Choroid plexus epithelial cell (primary cell): ENCODE results near the gene CLDN14.
"Not testable (repeated sequence)": the region's sequence is repeated elsewhere in the genome, so short reads cannot be mapped to it uniquely, and the experiment has no call there.

Experiments used
- DNase-seq: peaks from one replicate; pipeline ENCODE4 v3.0.0-alpha.2; 2010; ENCODE audit warnings: low read depth
- H3K4me3 ChIP-seq: 2 replicates; pipeline ENCODE4 v1.5.1; 2011; ENCODE audit warnings: low read depth, mild to moderate bottlenecking, control low read depth, low read length, moderate library complexity
- TF ChIP-seq, protein P1 (sequence below): conservative IDR thresholded peaks from 2 replicates; pipeline ENCODE4 v1.5.1; 2011; ENCODE audit warnings: low read depth, mild to moderate bottlenecking, control low read depth, inconsistent platforms, low read length, moderate library complexity

The CLDN14 gene

DNA sequence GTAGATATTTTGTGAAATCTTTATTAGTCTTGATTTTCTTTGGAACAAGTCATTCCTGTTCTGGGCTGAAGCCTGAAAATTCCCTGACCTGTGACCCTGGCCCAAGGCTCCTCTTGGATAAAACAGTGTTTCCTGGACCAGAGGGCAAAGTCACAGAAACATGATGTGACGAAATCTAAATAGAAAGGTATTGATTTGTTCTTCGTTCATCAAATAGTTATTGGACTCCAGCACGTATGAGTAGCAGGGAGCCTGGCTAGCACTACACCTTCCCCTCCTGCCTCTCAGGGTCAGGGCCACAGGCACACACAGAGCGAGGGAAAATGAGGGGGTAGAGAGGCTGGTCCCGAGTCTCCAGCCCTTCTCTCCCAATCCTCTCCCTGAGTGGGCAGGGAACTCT is 1.7 kb upstream of the CLDN14 start:
- no peak for DNase-seq
- H3K4me3 ChIP-seq = no peak overlapping the region
- TF ChIP-seq, protein P1, sequence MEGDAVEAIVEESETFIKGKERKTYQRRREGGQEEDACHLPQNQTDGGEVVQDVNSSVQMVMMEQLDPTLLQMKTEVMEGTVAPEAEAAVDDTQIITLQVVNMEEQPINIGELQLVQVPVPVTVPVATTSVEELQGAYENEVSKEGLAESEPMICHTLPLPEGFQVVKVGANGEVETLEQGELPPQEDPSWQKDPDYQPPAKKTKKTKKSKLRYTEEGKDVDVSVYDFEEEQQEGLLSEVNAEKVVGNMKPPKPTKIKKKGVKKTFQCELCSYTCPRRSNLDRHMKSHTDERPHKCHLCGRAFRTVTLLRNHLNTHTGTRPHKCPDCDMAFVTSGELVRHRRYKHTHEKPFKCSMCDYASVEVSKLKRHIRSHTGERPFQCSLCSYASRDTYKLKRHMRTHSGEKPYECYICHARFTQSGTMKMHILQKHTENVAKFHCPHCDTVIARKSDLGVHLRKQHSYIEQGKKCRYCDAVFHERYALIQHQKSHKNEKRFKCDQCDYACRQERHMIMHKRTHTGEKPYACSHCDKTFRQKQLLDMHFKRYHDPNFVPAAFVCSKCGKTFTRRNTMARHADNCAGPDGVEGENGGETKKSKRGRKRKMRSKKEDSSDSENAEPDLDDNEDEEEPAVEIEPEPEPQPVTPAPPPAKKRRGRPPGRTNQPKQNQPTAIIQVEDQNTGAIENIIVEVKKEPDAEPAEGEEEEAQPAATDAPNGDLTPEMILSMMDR = no peak

DNA sequence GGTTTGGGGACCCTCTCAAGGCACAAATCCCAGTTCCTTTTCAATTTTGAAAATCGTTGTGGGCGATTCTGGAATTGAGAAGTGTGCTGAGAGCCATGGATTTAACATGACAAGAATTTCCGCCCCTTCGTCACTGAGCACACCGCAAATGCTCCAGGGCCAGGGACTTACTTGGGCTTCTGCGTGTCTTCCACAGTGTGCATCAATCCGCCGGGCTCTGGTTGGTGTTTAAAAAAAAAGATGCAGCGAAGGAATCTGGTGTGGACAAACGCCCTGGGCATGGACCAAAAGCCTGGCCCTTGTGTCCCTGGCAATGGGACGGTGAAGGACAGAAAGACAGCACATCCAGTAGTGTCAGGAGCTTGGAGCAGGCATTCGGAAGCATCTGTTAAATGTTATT is 696 bp upstream of the CLDN14 start:
- TF ChIP-seq, protein P1 = no peak
- H3K4me3 ChIP-seq = no peak overlapping the region
- no peak for DNase-seq

DNA sequence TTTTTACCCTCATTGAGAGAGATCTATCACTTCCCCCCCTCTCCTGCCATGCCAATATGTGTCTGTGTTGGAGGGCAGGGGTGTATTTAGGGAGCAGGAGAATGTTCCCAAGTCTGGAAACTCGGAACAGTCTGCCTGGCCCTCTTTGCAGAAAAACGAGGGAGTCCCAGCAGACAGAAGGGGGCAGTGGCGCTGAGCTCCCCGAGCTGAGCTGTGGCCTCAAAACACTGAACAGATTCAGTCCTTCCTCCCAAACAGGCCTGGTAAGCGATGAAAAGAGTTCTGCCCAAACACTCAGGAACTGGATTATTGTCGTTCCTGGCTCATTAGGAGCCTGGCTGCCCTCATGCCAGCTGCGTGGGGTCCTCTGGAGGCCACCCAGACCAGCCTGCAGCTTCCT is 981 bp downstream of the CLDN14 start:
- no peak for DNase-seq
- no peak overlapping the region for H3K4me3 ChIP-seq
- TF ChIP-seq, protein P1 = peak; percentile 54

DNA sequence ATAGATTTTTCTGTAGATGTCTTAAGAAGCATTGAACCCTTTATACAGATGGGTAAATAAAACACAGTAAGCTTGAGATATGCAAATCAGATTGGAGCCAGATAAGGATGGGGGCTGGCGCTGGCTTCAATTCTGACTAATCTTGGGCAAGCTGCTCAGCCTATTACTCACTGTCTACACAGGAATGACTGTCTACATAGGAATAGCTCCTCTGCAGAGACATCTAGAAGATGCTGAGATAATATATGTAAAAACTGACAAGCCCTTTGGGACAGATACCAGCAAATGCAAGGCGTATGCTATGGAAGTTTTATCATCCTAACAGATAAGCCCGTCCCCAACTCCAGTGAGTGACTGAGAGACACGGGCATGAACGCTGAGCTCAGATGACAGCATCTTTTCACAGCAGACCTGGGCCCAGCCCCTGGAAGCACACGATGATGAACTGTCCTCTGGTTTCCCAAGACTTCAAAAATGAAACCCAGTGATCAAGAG is 1.7 kb downstream of the CLDN14 start:
- no peak overlapping the region for H3K4me3 ChIP-seq
- TF ChIP-seq, protein P1 = no peak
- DNase-seq = peak; percentile 90

DNA sequence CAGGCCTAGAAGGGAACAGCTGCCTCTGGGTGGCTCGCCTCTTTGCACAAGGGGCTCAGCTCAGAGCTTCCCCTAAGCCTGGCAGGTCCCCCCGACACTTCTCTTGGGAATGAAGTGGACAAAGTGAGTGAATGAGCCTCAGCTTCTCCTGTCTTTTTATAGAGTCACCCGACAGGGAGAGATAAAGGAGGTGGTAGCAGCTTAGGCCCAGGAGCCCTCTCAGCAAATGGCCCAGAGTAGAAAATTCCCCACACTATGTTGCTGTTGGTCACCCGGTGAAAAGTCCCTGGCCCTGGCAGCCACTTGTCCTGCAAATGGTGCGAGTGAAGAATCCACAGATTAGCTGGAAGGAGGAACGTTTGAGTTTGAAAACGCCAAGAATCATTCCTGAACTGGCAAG is 2.4 kb downstream of the CLDN14 start:
- TF ChIP-seq, protein P1 = no peak
- no peak overlapping the region for H3K4me3 ChIP-seq
- no peak for DNase-seq

DNA sequence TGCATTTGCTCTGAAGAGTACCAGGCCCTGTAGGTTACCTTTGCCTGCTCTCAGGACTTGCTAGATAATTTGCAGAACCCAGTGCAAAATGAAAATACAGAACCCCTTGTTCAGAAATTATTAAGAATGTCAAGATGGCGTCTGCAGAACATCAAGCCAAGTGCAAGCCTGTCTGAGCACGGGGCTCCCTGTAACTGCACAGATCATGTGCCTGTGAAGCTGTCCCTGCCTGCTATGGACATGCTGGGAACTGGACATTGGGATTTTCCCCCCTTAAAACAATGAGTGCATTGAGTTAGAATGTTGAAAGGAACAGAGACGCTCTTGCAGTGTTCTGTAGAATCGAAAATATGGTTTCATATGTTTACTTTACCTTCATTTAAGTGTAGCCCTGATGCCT is 2.9 kb downstream of the CLDN14 start:
- no peak for DNase-seq
- no peak overlapping the region for H3K4me3 ChIP-seq
- TF ChIP-seq, protein P1 = no peak

DNA sequence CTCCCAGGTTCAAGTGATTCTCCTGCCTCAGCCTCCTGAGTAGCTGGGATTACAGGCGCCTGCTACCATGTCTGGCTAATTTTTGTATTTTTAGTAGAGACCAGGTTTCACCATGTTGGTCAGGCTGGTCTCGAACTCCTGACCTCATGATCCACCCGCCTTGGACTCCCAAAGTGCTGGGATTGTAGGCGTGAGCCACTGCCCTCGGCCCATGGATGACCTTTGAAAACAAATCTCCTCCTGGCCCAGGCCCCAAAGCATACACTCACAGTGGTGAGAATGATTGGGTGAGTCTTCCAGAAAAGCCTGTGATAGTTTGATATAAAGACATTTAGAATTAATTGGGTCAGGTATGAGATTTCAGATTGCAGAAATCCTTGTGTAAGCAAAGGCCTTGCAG is 3.4 kb downstream of the CLDN14 start:
- H3K4me3 ChIP-seq, DNase-seq: not testable (repeated sequence)

DNA sequence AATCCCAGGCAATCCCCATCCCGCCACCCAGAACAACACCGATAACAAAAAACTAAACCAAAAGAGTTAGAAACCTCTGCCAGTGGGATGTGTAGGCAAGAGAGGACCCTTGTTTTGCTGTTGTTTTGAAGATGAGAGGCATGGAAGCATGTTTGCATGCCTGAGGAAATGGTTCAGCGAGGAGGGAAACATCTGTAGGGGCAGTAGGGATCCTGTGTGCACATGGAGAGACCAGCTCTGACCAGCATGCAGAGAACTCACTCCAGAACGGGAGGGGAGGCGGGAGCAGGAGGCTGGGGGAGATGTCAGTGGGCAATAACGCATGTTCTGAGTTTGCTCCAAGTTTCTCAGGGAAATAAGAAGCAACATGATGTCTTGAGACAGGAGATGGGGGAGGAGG is 5.3 kb downstream of the CLDN14 start:
- TF ChIP-seq, protein P1 = no peak
- no peak overlapping the region for H3K4me3 ChIP-seq
- no peak for DNase-seq
